Natural killer cell (primary cell): ENCODE data around the gene PTF1A. TPM values are rescaled to one million over a fixed set of nuclear protein-coding genes. Genes with fewer than 3 reads are reported as not detected.

ENCODE experiments used
- ATAC-seq, 3 donors: fragments of 150-1000 bp in 2 of 3; fragments of 200-7000 bp in 1 of 3; cut with Tn5 transposase; 1 replicate in 1 of 3; 2 replicates in 2 of 3; pipeline ENCODE4 v1.10.0; 2021; ENCODE audit warnings: mild to moderate bottlenecking in 2 of 3, moderate library complexity in 2 of 3
- DNase-seq, 2 donors: peaks; one replicate each; pipeline versions ENCODE4 v3.0.0 to v3.0.0-alpha.2; 2013 to 2021; ENCODE audit warnings: mixed read lengths in 1 of 2
- H3K27ac ChIP-seq: one replicate; pipeline ENCODE4 v1.5.1; 2013; ENCODE audit warnings: mild to moderate bottlenecking, low read length
- H3K27me3 ChIP-seq: one replicate; pipeline ENCODE4 v1.6.1; 2013; ENCODE audit warnings: low read length; ENCODE audit not compliant: control insufficient read depth, insufficient read depth
- H3K36me3 ChIP-seq: one replicate; pipeline ENCODE4 v1.6.1; 2013; ENCODE audit warnings: low read length; ENCODE audit not compliant: control insufficient read depth, insufficient read depth
- H3K4me1 ChIP-seq: one replicate; pipeline ENCODE4 v1.6.1; 2013; ENCODE audit warnings: low read length; ENCODE audit not compliant: control insufficient read depth, insufficient read depth
- H3K4me3 ChIP-seq: one replicate; pipeline ENCODE4 v1.5.1; 2013; ENCODE audit warnings: low read length
- H3K9me3 ChIP-seq: one replicate; pipeline ENCODE4 v1.6.1; 2013; ENCODE audit warnings: low read length; ENCODE audit not compliant: control insufficient read depth, insufficient read depth
- H3K27ac Mint-ChIP-seq, 2 donors: one replicate each; pipeline ENCODE4 v1.8.0; 2022; ENCODE audit warnings: mild to moderate bottlenecking in 2 of 2, mixed read lengths in 2 of 2, moderate library complexity in 1 of 2
- H3K27me3 Mint-ChIP-seq, 2 donors: one replicate each; pipeline ENCODE4 v1.8.0; 2022; ENCODE audit warnings: low read depth in 2 of 2, mixed read lengths in 2 of 2
- H3K36me3 Mint-ChIP-seq: one replicate; pipeline ENCODE4 v1.8.0; 2022; ENCODE audit warnings: mixed read lengths
- H3K4me1 Mint-ChIP-seq, 2 donors: one replicate each; pipeline ENCODE4 v1.8.0; 2022; ENCODE audit warnings: mixed read lengths in 2 of 2
- H3K4me3 Mint-ChIP-seq: one replicate; pipeline ENCODE4 v1.8.0; 2022; ENCODE audit warnings: mild to moderate bottlenecking, moderate library complexity, mixed read lengths
- H3K9me3 Mint-ChIP-seq, 2 donors: one replicate each; pipeline ENCODE4 v1.8.0; 2022; ENCODE audit warnings: mixed read lengths in 2 of 2
- CTCF ChIP-seq: fragments of 200-600 bp; IDR thresholded peaks from one replicate; pipeline ENCODE4 v1.8.0; 2022; ENCODE audit warnings: antibody characterized with exemption
- WGBS: methylation state at CpG from one replicate; pipeline ENCODE4 v1.1.7; 2013; ENCODE audit warnings: missing lambda C conversion rate; ENCODE audit not compliant: insufficient coverage; 5-methylcytosine and 5-hydroxymethylcytosine counted together
- intact Hi-C: fragments of 100-400 bp; cut with micrococcal nuclease; formaldehyde crosslinking; loops from one replicate; pipeline ENCODE4 v1.14.2; 2022
- total RNA-seq, 4 donors: library from RNA; stranded (reverse); fragments of 120-200 nt in 1 of 4; gene quantifications; one replicate each; pipeline versions ENCODE4 v1.2.3 to v1.2.4, GENCODE V29; 2013 to 2022

PTF1A gene
- total RNA-seq, 3 donors from 2014 or later (not counting 1 experiment from before 2014, with no cell fraction given) = not detected

GRCh38 chr10:23171232-23171876 lies 20.8 kb upstream of the PTF1A start:
- Mint-ChIP-seq H3K36me3 (no peaks in the 10 kb centered on the region), H3K4me1 (no peaks in the 10 kb centered on the region), H3K27ac (no peak overlapping the region), H3K9me3 (no peaks in the 10 kb centered on the region), H3K27me3 (peaks cover 61 to 65% of the 10 kb centered on the region in 2 donors), H3K4me3 (no peak overlapping the region)
- Histone ChIP-seq H3K4me1 (no peaks in the 10 kb centered on the region), H3K4me3 (no peak overlapping the region), H3K27ac (no peak overlapping the region), H3K9me3 (no peaks in the 10 kb centered on the region), H3K36me3 (no peaks in the 10 kb centered on the region), H3K27me3 (peaks cover 14% of the 10 kb centered on the region)
- DNase-seq (no peak), ATAC-seq (no peak)
- intact Hi-C loops = no loop called here
- TF ChIP-seq CTCF = no peak
- 18% methylated on average over 22 of the region's 26 CpGs for WGBS

- ATAC-seq = no peak
- H3K4me3 ChIP-seq = no peak overlapping the region
- H3K27me3 ChIP-seq = peaks cover 19% of the 10 kb centered on the region
- H3K4me1 ChIP-seq = no peaks in the 10 kb centered on the region
- Mint-ChIP-seq H3K36me3 (no peaks in the 10 kb centered on the region), H3K4me3 (no peak overlapping the region), H3K27ac (no peak overlapping the region), H3K4me1 (no peaks in the 10 kb centered on the region), H3K9me3 (no peaks in the 10 kb centered on the region), H3K27me3 (peaks cover 64 to 65% of the 10 kb centered on the region in 2 donors)
- WGBS = 7% methylated on average over 41 of the region's 41 CpGs
- no peaks in the 10 kb centered on the region for H3K9me3 ChIP-seq
- no peaks in the 10 kb centered on the region for H3K36me3 ChIP-seq
- no peak for TF ChIP-seq CTCF
- DNase-seq = no peak
- no peak overlapping the region for H3K27ac ChIP-seq
- intact Hi-C loops = no loop called here
Observed at GRCh38 chr10:23172429-23173213, 19.5 kb upstream of the PTF1A start.

- Mint-ChIP-seq H3K36me3 (no peaks in the 10 kb centered on the region), H3K9me3 (no peaks in the 10 kb centered on the region), H3K27ac (no peak overlapping the region), H3K4me3 (no peak overlapping the region), H3K27me3 (peaks cover 60 to 67% of the 10 kb centered on the region in 2 donors), H3K4me1 (no peaks in the 10 kb centered on the region)
- Histone ChIP-seq H3K4me1 (no peaks in the 10 kb centered on the region), H3K9me3 (no peaks in the 10 kb centered on the region), H3K36me3 (no peaks in the 10 kb centered on the region), H3K27ac (no peak overlapping the region), H3K27me3 (peaks cover 17% of the 10 kb centered on the region), H3K4me3 (no peak overlapping the region)
- ATAC-seq = no peak
- TF ChIP-seq CTCF = no peak
- 3% methylated on average over 82 of the region's 82 CpGs for WGBS
- DNase-seq = no peak
- intact Hi-C loops = no loop called here
Observed at GRCh38 chr10:23173214-23174073, 18.7 kb upstream of the PTF1A start.
